HS-5 (cell line): ENCODE data around the gene KIF26B.

Experiments used
- DNase-seq: peaks from one replicate; pipeline ENCODE4 v3.0.0-alpha.2; 2012; ENCODE audit warnings: low read depth

The KIF26B gene

DNA sequence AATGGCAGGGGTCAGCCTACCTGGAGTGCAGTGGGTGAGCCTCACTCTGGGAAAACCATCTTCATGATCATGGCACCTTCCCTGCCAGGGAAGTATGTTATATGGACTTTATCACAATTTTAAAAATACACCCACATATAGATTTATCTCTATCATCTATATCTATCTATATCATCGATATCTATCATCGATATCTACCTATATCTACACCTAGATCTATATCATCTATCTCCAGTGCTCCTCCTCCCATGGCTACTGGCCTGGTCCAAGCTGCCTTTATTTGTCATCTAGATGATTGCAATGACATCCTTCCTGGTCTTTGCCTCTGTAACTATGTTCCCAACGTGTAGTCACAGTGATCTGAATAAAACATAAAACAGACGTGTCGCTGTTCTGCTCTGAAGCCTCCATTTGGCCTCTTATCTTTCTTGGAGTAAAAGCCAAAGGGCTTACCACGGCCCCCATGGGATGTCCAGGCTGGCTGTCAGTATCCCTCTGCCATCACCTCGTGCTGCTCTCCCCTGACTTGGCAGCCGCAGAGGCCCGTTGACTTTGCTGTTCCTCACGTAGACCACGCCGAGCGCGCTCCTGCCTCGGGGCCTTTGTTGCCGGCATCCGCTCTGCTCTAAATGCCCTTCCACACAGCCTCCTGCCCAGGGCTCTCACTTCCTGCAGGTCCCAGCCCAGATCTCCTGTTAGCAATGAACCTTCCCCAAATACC lies 20.6 kb upstream of the KIF26B start:
- no peak for DNase-seq

GRCh38 chr1:245142171-245142798 lies 12.5 kb upstream of the KIF26B start:
- no peak for DNase-seq

- DNase-seq = no peak
Measured at GRCh38 chr1:245142976-245143375, 11.8 kb upstream of the KIF26B start.

DNA sequence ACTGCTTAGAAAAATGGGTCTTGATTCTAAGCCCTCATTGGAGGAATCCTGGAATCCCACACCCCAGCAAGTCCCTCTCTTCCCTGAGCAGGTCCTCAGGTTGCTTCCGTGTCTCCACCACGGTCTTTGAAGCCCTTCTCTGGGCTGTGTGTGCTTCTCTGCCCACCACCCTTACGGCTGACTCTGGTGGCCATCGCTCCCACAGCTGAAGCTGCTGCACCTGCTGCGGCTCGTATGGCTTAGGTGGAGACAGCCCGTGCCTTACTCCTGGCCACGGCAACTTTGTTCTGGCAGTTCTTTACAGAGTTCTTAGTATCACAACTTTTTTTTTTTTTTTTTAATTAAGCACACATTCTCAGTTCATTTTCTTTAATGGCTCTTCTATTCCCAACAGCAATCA lies 10.9 kb upstream of the KIF26B start:
- no peak for DNase-seq

GRCh38 chr1:245148069-245148468 lies 6.7 kb upstream of the KIF26B start:
- DNase-seq = no peak

DNA sequence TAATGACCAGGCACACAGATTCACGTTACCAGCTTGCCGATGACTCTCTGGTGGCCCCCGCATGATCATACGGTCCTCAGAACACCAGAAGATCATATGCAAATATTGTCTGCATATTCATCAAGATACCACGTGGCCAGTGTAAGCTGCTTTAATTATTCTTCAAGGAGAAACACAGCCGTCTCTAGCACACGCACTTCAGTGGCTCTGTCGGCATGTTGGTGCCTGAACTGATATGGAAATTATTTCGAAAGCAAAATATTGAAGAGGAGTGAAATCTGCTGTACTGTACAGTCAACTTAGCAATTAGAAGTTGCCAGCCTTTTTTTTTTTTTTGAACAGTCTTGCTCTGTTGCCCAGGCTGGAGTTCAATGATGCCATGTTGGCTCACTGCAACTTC lies 5.9 kb upstream of the KIF26B start:
- DNase-seq = no peak

- no peak for DNase-seq
Measured at GRCh38 chr1:245153081-245153551, 1.7 kb upstream of the KIF26B start.

DNA sequence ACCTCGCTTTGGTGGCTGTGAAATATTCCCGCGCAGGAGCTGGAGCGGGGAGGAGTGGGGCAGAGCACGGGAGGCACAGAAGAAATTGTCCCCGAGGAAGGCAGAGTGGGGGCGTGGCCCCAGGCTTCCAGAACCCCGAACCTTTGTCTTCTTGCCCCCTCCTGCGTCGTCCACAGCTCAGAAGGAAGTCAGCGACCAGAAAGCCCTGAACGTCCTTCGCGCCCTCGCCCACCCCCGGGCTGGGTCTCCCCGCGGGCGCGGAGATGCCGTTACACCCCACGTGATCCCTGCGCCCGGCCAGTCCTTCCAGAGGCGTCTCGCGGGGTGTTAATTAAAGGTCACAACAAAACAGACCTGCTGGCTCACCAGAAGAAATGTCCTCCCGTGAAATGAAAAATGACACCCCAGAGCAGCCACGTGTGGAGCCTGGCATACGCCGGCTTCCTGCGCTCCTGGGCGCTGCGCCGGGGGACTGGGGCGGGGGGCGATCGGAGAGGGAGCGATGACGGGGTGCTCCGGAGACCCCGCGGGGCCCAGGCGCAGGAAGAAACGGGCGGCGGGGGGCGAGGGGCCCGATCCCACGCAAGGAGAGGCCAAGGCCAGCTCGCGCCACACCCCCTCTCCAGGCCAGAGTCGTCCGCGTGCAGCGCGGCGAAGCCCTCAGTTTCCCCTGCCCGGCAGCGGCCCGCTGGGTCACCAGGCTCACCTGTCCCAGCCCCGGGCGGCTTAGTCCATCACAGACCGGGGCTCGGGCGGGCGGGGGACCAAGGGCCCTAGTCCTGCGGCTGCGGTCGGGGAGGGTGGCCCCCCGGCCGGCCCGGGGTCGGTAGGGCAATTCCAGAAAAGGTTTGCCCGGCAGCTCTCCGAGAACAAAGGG lies 995 bp upstream of the KIF26B start:
- DNase-seq = no peak

DNA sequence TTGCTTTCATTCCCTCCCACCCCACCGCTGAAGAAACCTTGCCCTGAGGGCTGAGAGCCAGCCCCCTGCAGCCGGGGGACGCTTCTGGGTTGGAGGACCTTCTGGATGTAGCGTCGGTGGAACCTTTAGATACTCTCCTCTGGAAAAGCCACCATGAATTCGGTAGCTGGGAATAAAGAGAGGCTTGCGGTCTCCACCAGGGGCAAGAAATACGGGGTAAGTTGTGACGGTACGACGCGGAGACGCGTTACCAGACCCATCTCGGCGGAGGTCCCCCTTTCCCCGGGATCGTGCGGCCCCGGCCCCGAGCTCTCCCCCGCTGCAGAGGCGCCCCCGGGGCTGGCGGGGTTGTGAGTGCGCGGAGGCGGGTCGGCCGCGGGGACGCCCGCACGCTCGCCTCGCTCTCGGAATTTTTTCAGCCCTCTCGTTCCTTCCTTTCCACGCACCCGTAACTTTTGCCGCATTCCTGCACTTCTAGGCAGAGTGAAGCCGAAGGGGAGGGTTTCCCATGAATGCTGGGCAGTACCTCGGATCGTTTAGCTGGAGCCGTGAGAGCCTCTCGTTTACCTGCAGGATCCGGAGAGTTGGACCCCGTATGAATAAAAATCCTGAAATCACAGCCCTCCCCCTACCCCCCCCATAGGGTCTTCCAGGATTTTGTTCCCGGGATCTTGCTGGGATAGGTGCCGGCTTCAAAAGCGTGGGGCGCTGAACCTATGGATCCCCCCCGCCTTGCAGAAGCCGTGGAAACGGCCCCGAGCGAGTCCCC lies 671 bp downstream of the KIF26B start:
- DNase-seq = no peak

GRCh38 chr1:245156041-245156735 lies 1.4 kb downstream of the KIF26B start:
- no peak for DNase-seq

- no peak for DNase-seq
Measured at GRCh38 chr1:245156736-245157505, 2.1 kb downstream of the KIF26B start.

GRCh38 chr1:245158913-245159312 lies 4.1 kb downstream of the KIF26B start:
- no peak for DNase-seq

DNA sequence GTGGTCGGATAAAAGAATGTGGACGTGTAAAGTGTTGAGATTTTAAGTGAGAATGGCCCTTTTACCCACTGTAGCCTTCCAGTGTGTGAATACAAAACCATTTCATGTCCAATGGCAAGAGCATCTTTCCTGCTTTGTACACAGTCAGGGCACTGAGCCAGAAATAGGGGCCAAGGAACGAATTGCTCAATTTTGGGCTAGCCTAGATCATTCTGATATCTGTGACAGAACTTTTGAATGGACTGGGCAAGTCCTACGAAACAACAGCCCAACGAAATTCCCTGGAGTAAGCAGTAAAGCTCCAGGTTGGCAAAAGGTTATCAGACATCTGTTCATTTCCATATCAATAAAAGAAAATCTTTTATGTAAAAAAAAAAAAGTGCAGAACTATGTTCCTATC lies 5.5 kb downstream of the KIF26B start:
- no peak for DNase-seq

DNA sequence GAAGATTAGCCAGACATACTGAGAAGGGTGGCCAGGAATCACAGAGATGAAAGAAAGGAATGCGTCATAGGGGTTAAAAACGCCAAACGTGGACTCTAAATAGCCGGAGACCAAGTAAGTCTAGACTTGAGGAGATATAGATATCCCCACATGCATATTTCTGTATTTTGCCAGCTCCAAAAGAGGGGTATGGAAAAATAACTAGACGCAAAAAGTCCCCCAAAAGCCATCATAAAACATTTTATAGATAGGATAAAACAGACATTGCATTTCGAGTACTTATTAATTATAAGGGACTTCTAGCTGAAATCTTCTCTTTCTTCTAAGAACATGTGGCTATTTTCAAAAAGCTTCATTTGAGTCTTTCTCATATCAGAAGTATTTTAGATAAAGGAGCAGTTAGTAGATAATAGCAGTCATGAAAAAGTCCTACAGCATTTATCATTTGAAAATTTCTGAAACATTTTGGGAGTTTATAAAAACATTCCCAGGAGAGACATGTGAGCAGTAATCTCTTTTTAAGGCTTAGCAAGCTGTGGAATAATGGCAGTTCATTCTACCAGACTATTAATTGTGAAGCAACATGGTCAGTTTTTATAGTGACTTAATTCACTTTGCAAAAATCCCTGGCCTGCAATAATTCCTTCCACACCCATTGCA lies 6.1 kb downstream of the KIF26B start:
- DNase-seq = no peak

GRCh38 chr1:245161866-245162265 lies 7.1 kb downstream of the KIF26B start:
- DNase-seq = no peak

- DNase-seq = no peak
Measured at GRCh38 chr1:245166471-245166885, 11.7 kb downstream of the KIF26B start.

DNA sequence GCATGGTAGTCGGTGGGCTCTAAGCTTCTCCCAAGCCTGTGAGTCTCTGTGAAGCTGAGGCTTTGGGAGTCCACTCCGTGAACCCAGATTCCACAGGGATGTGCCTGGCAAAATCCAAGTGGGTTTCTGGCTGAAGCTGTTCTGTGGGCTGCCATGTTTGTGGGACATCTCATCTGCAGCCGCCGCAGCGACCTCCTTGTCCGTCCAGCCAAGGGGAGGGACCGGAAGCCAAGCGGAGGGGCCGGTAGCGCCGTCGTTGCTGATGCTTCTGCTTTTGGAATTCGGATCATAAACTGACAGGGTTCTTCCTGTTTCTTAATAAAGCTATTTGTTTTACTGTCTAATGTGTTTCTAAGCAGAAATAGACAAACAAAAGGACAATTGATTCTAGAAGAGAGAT lies 13.3 kb downstream of the KIF26B start:
- DNase-seq = no peak

DNA sequence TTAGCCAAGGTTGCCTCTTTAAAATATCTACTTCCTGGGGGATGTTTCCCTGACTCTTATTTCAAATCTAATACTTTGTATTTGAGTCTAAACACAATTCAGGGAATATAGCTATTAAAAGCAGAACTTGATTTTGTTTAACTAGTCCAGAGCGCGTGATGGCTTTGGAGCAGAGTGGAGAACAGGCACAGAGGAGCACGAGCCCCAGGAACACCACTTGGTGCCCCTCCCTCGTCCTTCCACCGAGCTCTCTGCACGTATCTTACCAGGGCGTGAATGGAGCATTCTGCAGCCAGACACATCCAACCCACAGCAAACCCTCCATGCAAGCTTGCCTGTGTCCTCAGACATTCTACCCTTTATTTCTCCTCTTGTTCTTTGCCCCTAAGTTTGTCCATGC lies 14.1 kb downstream of the KIF26B start:
- DNase-seq = no peak

- DNase-seq = no peak
Measured at GRCh38 chr1:245169376-245169775, 14.6 kb downstream of the KIF26B start.

DNA sequence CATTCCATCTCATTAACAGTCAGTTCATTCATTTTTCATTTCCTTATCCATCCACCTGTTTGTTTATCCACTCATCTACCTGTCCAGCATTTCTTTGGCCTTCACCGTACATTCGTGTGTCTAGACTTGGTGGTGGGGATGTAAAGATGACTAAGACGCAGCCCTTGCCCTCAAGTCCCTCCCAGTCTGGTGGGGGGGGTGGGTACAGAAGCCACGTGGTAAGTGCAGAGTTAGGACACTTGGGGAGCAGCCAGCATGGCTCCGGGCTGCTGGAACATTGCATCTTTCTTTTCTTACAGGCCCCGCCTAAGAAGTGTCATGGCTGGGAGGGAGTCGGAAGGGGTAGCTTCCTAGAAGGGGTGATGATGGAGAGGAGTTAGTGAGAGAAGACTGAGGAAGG lies 17.2 kb downstream of the KIF26B start:
- DNase-seq = no peak
